HG02610 (cell line): ENCODE measurements around the gene FNDC3B.

Experiments used
- ATAC-seq: cut with Tn5 transposase; IDR thresholded peaks from one replicate; pipeline ENCODE4 v1.9.1; 2021; ENCODE audit warnings: mild to moderate bottlenecking, moderate library complexity; ENCODE audit not compliant: unreplicated experiment

The FNDC3B gene

DNA sequence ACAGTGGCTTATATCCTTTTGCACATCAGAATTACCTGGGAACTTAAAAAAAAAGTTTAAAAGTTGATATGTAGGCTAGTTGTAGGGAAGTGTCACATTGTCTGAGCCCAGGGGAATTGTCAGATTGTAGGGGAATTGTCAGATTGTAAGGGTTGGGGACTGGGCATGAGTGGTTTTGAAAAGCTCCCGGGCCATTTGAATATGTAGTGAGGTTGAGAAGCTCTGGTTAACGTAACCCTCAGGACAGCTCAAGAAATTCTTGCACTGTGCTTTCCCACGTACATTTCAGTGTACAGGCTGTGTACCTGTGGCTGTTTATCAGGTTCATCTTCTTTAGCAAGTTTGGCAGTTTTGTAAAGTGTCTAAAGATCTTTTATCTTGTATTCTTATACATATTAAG, 107.0 kb downstream of the FNDC3B start:
- ATAC-seq: peak; percentile 36

DNA sequence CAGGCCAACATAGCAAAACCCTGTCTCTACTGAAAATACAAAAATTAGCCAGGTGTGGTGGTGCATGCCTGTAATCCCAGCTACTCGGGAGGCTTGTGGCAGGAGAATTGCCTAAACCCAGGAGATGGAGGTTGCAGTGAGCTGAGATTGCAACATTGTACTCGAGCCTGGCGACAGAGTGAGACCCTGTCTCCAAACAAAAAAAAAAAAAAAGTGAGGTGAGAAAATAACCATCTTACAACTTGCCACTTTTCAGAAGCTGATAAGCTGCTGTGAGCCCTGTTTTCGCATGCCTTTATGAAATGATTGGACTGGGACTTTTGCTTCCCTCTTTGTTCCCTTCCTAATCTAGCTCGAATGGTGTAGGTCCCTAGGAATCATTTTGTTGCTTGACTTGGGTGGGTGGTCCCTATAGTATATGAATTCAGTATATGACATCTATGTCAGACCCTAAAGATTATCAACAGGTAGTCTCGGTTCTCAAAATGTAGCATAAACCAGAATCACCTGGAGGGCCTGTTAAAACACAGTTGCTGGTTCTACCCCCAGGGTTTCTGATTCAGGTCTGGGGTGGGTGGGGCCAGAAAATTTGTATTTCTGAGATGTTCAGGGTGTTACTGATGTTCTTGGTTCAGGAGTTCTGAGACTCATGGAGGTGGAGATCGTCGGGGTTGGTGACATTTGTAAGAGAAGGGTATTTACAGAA, 107.9 kb downstream of the FNDC3B start:
- no peak for ATAC-seq

DNA sequence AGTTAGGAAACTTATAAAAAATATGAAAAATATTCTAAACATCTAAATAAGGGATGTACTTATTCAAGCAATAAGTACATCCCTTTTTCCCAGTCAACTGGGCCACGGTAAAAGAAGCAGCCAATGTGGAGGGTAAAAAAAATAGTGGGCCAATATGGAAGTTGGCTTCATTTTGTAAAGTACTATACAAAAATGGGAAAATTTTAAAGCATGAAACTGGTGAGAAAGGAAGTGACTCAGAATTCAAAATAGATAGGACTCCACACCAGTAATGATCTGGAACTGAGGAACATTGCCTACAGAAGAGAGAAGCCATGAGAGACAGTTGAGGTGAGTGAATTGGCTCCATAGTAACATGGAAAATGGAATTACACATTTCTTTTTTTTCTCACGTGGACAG, 108.9 kb downstream of the FNDC3B start:
- peak; percentile 25 for ATAC-seq

DNA sequence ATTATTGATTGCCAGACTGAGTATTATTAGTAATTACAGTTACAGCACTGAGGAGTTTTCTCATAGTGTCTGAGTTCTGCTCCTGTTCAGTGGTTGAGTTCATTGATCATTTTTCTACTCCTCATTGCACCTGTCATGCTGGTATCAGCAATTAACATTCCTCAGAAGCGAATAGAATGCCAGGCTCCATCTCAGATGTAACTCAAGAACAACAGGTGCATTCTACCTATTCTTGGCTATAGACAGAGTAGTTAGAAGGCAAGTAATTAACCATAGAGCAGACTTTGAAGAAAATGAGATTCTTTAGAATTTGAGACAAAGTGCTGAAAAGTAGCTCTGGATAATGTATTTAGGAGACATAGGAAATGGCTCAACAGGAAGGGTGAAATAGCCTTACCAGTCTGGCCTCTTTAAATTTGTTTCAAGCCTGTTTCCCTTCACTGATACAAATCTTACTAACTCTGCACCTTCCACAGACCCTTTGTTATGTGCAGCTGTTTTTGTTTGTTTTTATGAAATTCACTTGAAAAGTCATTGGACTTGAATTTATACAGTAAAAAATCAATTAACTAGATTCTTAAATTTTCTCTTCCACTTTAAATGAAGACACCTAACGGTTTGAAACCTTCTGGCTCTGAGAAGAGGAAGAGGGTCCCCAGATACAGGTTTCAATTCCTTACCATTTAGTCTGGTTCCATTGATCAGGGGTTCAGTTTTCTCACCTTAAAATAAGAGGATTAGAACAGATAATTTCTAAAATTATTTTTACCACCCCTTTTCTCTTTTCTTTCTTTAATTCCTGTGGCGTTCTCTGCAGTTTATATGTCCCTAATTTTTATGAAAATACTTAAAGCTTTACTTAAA, 109.6 kb downstream of the FNDC3B start:
- ATAC-seq: no peak

DNA sequence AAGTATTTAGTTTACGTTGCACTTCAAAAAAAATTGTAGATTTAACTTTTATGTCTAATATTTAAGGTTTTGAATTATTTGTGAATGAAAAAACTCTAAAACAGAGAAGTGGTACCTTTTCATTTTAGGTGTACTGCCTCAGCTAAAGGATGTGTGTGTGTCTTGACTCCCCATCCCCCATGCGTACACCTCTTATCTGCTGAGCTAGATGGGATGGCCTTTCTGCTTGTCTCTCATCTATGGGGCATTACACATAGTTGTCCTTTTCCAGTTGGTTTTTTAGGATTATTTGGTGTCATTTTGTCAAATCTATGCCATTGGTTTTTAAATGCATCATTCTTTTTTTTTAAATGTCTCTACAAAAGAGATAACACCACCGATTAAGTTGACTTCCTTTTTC, 110.9 kb downstream of the FNDC3B start:
- no peak for ATAC-seq

DNA sequence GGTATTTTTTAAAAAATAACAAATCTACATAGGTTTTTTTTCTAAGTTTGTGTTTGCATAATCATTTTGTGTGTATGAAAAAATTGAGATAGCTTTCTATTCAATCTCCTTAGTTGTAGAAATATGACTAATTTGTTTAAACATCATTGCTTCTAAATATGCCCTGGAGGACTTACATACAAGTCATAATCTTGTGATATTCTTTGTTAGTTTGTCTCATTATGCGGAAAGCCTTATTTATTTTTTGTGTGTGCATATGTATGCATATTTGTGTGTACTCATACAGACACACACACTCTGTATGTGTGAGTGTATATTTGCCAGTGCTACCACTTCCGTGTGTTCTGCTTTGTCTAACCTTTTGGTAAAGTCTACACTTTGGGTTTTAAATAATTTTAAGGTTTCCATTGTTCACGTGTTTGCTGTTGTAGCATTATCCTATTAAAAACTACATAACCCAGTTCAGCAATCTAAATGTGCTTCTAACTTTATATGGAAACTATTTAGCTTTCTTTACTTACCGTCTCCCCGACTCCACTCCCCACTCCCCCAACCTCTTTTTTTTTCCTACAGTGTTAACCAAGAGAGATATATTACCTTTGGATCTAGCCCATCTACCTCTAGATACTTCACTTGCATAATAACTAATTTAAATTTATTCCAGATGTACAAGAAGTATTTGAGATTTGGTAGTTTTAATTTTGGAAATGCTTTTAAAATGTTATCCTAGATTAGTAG, 111.7 kb downstream of the FNDC3B start:
- no peak for ATAC-seq

DNA sequence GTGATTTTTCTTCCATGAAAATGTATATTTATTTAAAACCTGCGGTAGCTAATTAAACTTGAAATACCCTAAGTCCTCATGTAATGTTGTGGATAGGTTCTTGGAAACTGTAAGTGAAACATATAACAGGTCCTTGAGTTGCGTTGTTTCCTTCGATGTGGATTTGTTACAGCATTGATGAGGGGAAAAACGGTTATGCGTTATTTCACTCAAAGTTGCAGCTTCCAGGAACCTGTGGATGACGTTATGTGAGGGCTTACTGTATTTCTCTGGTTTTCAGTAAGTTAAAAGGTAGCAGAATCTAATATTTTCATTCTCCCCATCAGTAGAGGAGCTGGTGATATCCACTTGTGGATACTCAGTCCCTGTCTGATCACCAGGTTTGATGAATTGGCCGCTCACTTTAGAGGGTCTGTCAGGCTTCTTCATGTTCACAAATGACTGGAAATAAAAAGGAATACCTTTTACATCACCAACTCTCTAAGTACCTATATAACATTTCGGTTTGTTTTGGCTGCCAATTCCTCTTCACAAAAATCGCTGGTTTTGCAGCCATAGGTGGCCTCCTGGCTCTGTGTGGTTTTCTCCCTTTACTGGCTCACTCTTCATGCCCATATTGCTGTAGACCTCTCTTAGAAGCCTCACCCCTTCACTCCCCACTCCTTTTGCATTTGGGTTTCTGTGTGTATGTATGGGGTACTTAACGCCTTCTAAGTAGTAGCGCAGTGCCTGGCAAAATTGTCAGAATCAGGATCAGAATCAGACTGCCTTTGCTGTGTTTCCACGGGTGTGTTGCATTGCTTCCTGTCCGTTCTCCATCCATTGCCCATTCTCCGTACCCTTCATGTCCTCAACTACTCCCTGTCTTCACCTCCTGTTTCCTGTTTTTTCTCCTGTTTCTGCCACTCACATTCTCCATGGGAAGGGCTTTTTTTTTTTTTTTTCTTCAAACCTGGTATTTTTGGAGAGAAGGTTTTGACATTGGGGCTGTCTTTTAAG, 112.6 kb downstream of the FNDC3B start:
- no peak for ATAC-seq

DNA sequence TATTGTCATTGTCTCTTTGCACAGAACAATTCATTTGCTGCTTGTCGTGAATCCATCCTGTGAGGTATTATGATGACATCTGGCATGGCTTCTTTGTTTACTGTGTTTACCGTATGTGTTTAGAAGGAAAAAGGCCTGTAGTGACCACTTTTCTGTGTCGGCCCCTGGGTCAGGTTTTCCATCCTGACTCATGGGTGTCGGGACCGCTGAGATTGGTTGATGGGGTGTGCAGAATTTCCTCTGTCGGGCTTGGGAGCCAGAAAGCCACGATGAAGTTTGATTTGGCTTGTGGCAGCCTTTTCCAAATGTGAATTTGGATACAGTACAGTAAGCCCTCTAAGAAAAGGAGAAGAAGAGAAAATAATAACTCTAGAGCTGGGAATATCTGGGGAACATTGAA, 113.5 kb downstream of the FNDC3B start:
- no peak for ATAC-seq

DNA sequence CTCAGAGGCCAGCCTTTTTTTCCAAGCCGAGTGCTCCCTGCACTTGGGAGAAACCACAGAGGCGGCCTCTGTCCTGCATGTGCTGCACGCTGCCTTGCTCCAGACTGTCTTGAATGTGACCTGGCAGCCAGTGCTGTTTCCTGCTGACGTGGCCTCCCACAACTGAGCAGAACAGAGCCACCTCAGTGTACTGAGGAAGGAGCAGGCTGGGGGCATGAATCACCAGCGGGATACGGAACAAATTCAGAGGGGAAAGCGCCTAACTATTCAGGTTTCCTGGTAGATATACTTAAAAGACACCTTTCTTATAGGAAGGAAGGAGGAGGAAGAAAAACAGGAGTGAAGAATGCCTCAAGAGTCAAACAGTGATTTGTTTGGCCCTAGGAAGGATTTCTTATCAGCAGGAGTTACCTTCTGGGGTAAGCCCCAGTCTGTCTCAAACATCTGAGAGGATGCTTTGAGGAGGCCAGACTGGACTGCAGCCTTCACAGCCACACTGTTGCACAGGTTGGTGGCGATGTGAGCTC, 114.0 kb downstream of the FNDC3B start:
- ATAC-seq: peak; percentile 73

DNA sequence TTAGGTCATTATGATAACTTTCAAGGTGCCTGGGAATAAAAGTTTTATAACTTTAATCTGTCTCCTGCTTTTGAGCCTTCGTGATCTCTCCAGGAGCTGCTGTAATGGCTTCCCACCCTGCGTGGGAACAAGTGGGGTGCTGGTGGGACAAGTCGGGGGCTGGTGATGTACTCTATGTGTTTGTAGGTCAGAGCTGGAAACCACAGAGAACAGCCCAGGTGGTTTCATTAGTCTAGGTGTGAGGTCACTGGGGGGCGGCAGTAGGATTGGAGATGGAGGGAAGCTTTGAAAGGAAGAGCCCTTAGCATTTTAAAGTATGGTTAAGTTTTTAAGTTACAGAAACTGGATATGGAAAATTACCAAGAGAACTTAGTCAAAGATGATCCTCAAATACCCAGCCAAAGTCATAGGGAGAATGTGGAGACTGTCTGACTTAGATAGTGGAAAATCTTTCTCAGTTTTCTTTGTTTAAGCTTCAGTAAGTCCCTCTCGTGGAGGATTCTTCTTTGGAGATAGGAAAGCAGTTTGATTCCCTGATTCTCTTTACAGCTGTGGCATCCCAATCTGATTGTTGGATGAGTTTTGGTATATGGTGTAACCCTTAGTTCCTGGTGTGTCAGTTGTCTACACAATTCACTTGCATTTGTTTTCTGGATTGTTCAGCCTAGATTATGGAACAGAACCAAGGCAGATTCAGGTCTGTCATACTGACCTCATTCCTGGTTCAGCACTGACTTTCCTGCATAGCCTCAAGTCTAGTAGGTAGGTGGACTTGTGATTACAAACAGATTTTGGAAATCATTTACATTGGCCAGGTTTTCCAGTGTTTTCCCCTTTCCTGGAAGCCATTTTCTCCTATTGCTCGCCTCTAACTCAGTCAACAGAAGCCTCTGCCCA, 115.6 kb downstream of the FNDC3B start:
- peak; percentile 68 for ATAC-seq

DNA sequence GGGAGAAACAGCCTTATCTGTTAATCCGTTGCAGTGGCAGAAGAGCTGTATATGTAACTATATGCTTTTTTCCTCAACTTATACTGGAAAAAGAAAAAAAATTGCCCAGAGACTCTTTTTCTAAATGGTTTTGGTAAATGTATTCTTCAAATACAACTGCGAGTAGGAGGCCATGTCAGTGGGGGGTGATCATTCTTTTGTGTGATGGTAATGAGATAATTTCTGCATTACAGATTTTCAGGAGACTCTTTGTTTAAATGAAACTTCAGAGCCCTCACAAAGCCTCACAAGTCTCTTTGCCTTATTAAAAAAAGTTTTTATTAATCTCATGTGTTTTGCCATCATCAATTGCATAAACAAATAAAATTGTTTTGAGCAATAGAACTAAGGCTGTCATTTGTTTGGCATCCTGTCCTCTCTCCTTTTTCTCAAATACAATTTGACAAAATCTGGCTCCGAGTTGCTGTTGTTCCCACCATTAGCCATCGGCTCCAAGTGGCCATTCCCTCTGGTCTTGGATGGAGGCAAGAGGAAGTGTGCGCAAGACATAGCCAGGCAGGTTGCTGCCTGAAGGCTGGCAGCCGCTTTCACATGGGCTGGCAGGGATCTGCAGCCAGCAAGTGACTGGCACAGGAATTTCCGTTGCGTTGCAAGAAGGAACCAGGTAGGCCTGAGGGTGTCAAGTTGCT, 116.7 kb downstream of the FNDC3B start:
- no peak for ATAC-seq

DNA sequence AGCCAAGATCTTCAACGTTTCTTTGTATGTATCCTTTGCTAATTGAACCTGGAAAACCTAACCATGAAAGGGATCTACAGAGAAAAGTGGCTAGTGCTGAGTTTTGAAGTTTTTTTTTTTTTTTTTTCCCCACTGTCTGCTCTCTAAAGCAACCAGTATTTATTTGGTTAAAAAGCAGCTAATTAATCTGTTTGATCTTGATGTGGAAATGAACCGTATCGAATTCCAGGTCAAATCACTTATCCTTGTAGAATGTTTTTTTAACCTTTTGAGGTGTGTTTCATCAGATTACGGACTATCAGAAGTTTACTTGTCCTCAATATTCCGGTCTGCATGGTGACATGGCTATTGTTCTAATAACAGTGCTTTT, 117.2 kb downstream of the FNDC3B start:
- no peak for ATAC-seq

DNA sequence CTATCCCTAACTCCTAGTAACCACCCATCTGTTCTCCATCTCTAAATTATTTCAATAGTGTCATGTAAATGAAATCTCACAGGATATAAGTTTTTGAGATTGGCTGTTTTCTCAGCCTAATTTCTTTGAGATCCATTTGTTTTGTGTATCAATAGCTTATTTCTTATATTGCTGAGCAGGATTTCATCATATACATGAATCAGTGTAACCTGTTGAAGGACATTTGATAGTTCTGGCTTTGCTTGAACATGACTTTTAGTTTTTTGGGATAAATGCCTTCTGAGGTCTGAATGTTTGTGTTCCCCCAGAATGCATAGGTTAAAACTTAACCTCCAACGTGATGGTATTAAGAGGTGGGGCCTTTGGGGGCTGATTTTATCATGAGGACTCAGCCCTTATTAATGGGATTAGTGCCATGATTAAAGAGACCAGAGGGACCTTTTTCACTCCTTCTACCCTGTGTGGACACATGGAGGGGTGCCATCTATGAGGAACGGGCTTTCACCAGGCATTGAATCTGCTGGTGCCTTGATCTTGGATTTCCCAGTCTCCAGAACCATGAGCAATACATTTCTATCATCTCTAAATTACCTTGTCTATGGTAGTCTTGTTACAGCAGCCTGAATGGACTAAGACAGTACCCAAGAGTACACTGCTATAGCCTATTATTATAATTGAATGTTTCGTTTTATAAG, 118.3 kb downstream of the FNDC3B start:
- ATAC-seq: no peak

DNA sequence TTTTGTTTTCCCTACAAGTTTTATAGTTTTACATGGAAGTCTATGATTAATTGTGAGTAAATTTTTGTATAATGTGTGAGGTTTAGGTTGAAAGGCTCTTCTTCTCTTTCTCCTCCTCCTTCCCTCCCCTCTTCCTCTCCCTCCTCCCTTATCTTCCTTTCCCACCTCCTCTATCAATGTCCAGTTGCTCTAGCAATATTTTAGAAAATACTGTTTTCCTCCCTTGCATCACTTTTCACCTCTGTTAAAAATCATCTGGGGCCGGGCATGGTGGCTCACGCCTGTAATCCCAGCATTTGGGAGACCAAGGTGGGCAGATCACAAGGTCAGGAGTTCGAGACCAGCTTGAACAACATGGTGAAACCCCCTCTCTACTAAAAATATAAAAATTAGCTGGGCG, 119.4 kb downstream of the FNDC3B start:
- ATAC-seq: no peak

DNA sequence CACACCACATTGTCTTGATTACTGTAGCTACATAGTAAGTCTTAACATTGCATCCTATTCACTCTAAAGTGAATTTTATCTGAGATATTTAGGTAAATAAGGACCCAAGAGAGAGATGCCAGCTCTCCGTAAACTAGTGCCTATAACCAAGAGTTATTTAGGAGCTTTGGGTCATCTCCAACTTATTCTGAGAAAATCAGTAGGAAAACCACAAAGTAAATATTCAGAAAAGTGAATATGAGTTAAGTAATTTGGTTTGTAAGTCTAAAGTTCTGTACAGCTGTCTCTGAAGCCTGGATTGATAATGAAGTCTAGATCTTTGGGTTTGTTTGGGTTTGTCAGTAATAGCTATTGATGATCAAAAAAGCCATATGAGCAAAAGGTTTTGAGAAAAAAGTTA, 120.0 kb downstream of the FNDC3B start:
- ATAC-seq: no peak

DNA sequence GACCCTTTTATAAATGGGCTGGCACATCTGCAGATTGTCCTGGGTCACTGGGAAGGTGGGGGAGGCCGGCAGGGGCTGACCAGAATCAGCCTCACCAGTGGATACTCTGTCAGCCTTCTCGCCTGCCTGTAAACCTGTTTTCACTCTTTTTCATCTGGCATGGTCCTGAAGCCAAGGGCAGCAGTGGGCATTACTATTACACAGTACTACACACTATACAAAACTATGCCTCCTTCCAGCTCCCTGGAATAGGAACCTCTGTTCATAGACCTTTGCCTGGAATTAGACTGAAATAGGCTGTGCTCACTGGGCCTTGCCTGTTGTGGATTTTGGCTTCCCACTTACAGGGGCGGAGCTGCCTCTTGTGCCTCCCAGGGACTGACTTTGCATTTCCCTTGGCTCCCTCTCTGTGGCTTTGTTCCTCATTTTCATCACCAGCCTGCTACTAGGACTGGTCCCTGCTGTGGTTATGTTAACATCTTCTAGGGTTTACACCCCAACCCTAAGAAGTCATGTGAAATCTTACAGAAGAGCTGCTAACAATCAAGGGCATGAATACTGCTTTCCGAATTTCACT, 120.7 kb downstream of the FNDC3B start:
- ATAC-seq: peak; percentile 55

DNA sequence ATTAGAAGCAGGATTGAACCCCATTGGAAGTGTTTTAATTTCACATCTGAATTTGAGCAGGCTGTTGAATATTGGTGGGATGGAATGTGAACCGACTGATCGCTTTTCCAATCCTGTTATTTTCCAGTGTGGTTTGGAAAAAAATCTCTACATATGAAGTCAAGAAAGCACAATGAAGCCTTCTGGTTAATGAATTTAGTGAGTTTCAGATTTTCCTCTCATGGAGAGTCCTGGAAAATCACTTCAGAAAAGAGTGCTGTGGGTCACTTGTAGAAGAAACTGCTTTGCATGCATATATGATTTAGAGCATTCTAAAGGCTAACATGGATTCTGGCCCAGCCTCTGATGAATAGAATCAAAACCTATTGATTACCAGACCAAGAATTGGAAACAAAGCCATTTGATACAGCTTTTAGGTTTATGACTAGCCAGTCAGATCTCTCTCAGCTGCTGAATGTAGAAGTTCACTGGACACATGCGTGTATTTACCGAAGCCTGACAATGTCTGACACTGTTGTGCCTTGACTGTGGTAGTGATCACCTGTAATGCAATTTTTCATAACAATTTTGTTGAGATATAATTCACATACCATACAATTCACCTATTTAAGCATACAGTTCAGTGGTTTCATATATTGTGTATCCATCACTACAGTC, 121.9 kb downstream of the FNDC3B start:
- no peak for ATAC-seq
